Thyroid gland (tissue), 4 donors: ENCODE measurements around the gene NUP37. TPM values are rescaled to one million over a fixed set of nuclear protein-coding genes. Genes with fewer than 3 reads are reported as not detected.

Experiments used
- DNase-seq, 2 donors: peaks; one replicate each; pipeline ENCODE4 v3.0.0-alpha.2; 2019
- H3K27ac ChIP-seq, 3 donors: fragments of 200-600 bp; sonication (generic); 1 replicate in 2 of 3; 2 replicates in 1 of 3; pipeline ENCODE4 v1.5.1; 2016 to 2019; ENCODE audit warnings: mild to moderate bottlenecking in 1 of 3, moderate library complexity in 1 of 3
- H3K27me3 ChIP-seq: fragments of 200-600 bp; sonication (generic); one replicate; pipeline ENCODE4 v1.5.1; 2019
- H3K36me3 ChIP-seq, 2 donors: fragments of 200-600 bp; sonication (generic); one replicate each; pipeline ENCODE4 v1.5.1; 2016 to 2019
- H3K4me1 ChIP-seq, 2 donors: fragments of 200-600 bp; sonication (generic); one replicate each; pipeline ENCODE4 v1.5.1; 2017 to 2019
- H3K4me3 ChIP-seq, 3 donors: fragments of 200-600 bp; sonication (generic); replicated peaks in 1 of 3; 1 replicate in 2 of 3; 2 replicates in 1 of 3; pipeline ENCODE4 v1.5.1; 2016; ENCODE audit warnings: mild to moderate bottlenecking in 1 of 3
- H3K9me3 ChIP-seq: fragments of 200-600 bp; sonication (generic); one replicate; pipeline ENCODE4 v1.5.1; 2017
- CTCF ChIP-seq, 6 experiments: fragments of 200-600 bp in 3 of 6; fragments of 450-650 bp in 3 of 6; sonication (generic) in 3 of 6; IDR thresholded peaks; one replicate each; pipeline ENCODE4 v1.5.1; 2016 to 2019; ENCODE audit warnings: antibody characterized with exemption in 6 of 6, mild to moderate bottlenecking in 2 of 6, inconsistent platforms in 1 of 6, moderate library complexity in 1 of 6
- POLR2A ChIP-seq, 2 donors: fragments of 450-650 bp; IDR thresholded peaks; one replicate each; pipeline ENCODE4 v1.6.1; 2017; ENCODE audit warnings: antibody characterized with exemption in 2 of 2, mild to moderate bottlenecking in 2 of 2, moderate library complexity in 1 of 2
- WGBS, 2 donors: methylation state at CpG; one replicate each; pipeline ENCODE4 v1.1.5; 2017; 5-methylcytosine and 5-hydroxymethylcytosine counted together
- intact Hi-C: fragments of 100-400 bp; cut with DNase I; formaldehyde crosslinking; loops from one replicate; pipeline ENCODE4 v1.15.1; 2023
- total RNA-seq, 4 donors: library from RNA; depleted of rRNA; stranded (reverse); fragments of >200 nt; gene quantifications; one replicate each; pipeline ENCODE4 v1.2.3, GENCODE V29; 2016

The NUP37 gene
- total RNA-seq, 4 donors from 2014 or later, result 20.8 to 27.9 (median 24.6) TPM

GRCh38 chr12:102118874-102119273 is 1.0 kb downstream of the NUP37 start:
- Histone ChIP-seq H3K9me3 (no peaks in the 10 kb centered on the region), H3K27me3 (no peaks in the 10 kb centered on the region), H3K36me3 (peaks cover 0 to 8% of the 10 kb centered on the region in 2 donors), H3K4me1 (peaks cover 12% of the 10 kb centered on the region in 2 donors), H3K27ac (no peak overlapping the region), H3K4me3 (no peak overlapping the region)
- 82 to 89% methylated on average over 2 of the region's 2 CpGs for WGBS, 2 donors
- no peak for DNase-seq
- intact Hi-C loops, result no loop called here
- TF ChIP-seq POLR2A (IDR thresholded peaks at IDR 0.05), result no peak
- no peak for TF ChIP-seq CTCF (IDR thresholded peaks at IDR 0.05)

GRCh38 chr12:102116392-102116791 is 3.5 kb downstream of the NUP37 start:
- no peak overlapping the region for H3K27ac ChIP-seq
- peaks cover 12% of the 10 kb centered on the region in 2 donors for H3K4me1 ChIP-seq
- H3K36me3 ChIP-seq, result peaks cover 0 to 10% of the 10 kb centered on the region in 2 donors
- DNase-seq, result no peak
- no peaks in the 10 kb centered on the region for H3K9me3 ChIP-seq
- no peaks in the 10 kb centered on the region for H3K27me3 ChIP-seq
- WGBS, 2 donors, result 90 to 98% methylated on average over 7 of the region's 7 CpGs
- intact Hi-C loops, result no loop called here
- no peak overlapping the region for H3K4me3 ChIP-seq
- TF ChIP-seq POLR2A (IDR thresholded peaks at IDR 0.05) (no peak), CTCF (IDR thresholded peaks at IDR 0.05) (no peak)

GRCh38 chr12:102114212-102114611 is 5.7 kb downstream of the NUP37 start:
- no peaks in the 10 kb centered on the region for H3K27me3 ChIP-seq
- TF ChIP-seq CTCF (IDR thresholded peaks at IDR 0.05), result no peak
- TF ChIP-seq POLR2A (IDR thresholded peaks at IDR 0.05), result no peak
- H3K9me3 ChIP-seq, result no peaks in the 10 kb centered on the region
- peaks cover 0 to 14% of the 10 kb centered on the region in 2 donors for H3K36me3 ChIP-seq
- H3K4me1 ChIP-seq, result peaks cover 4 to 6% of the 10 kb centered on the region in 2 donors
- DNase-seq, result no peak
- H3K27ac ChIP-seq, result no peak overlapping the region
- intact Hi-C loops, result no loop called here
- no peak overlapping the region for H3K4me3 ChIP-seq
- 65 to 82% methylated on average over 2 of the region's 2 CpGs for WGBS, 2 donors

- intact Hi-C loops, result no loop called here
- Histone ChIP-seq H3K4me3 (no peak overlapping the region), H3K9me3 (no peaks in the 10 kb centered on the region), H3K27me3 (no peaks in the 10 kb centered on the region), H3K27ac (no peak overlapping the region), H3K4me1 (no peaks in the 10 kb centered on the region), H3K36me3 (peaks cover 6 to 15% of the 10 kb centered on the region in 2 donors)
- TF ChIP-seq POLR2A (IDR thresholded peaks at IDR 0.05) (no peak), CTCF (IDR thresholded peaks at IDR 0.05) (no peak)
- DNase-seq, result no peak
Measured at GRCh38 chr12:102110782-102111181, 9.1 kb downstream of the NUP37 start.

- no peak overlapping the region for H3K27ac ChIP-seq
- TF ChIP-seq POLR2A (IDR thresholded peaks at IDR 0.05) (no peak), CTCF (IDR thresholded peaks at IDR 0.05) (no peak)
- no peak for DNase-seq
- no peak overlapping the region for H3K4me3 ChIP-seq
- no peaks in the 10 kb centered on the region for H3K4me1 ChIP-seq
- no peaks in the 10 kb centered on the region for H3K27me3 ChIP-seq
- H3K36me3 ChIP-seq, result peaks cover 6 to 11% of the 10 kb centered on the region in 2 donors
- intact Hi-C loops, result no loop called here
- WGBS, 2 donors, result 67 to 92% methylated on average over 1 of the region's 1 CpG
- H3K9me3 ChIP-seq, result no peaks in the 10 kb centered on the region
Measured at GRCh38 chr12:102107970-102108369, 11.9 kb downstream of the NUP37 start.
